CD4-positive, alpha-beta T cell treated with Interleukin-15 for 4 hours (primary cell): ENCODE measurements around the gene KRTAP9-9.
"Not testable (repeated sequence)": the region's sequence is repeated elsewhere in the genome, so short reads cannot be mapped to it uniquely, and the experiment has no call there.

Experiments
- DNase-seq: peaks from one replicate; pipeline ENCODE4 v3.0.0-alpha.2; 2020; ENCODE audit warnings: low spot score

KRTAP9-9 gene

GRCh38 chr17:41255381-41256290 is at the start of gene KRTAP9-9:
KRTAP9-9 (plus strand) TSS chr17:41255384.
- not testable (repeated sequence) for DNase-seq

GRCh38 chr17:41211845-41212466 is 43.2 kb upstream of the KRTAP9-9 start:
- DNase-seq: no peak

- DNase-seq: no peak
Observed at GRCh38 chr17:41212524-41213169, 42.5 kb upstream of the KRTAP9-9 start.

- no peak for DNase-seq
Observed at GRCh38 chr17:41215681-41216080, 39.5 kb upstream of the KRTAP9-9 start.

- no peak for DNase-seq
Observed at GRCh38 chr17:41223821-41224220, 31.4 kb upstream of the KRTAP9-9 start.

GRCh38 chr17:41226051-41226450 is 29.1 kb upstream of the KRTAP9-9 start:
- no peak for DNase-seq

- not testable (repeated sequence) for DNase-seq
Observed at GRCh38 chr17:41226598-41227095, 28.5 kb upstream of the KRTAP9-9 start, which contains the start of gene KRTAP9-2. KRTAP9-2 (plus strand) TSS chr17:41226648; CDS start chr17:41226655, 7 bp downstream.

GRCh38 chr17:41230094-41230493 is 25.1 kb upstream of the KRTAP9-9 start:
- DNase-seq: no peak

- DNase-seq: no peak
Observed at GRCh38 chr17:41231731-41232130, 23.5 kb upstream of the KRTAP9-9 start.

GRCh38 chr17:41232399-41233105 is 22.6 kb upstream of the KRTAP9-9 start, which contains the start of gene KRTAP9-3:
KRTAP9-3 (plus strand) TSS chr17:41232449; CDS start chr17:41232502, 53 bp downstream.
- not testable (repeated sequence) for DNase-seq

- not testable (repeated sequence) for DNase-seq
Observed at GRCh38 chr17:41237116-41237515, 18.1 kb upstream of the KRTAP9-9 start.

GRCh38 chr17:41237949-41238437 is 17.2 kb upstream of the KRTAP9-9 start, which contains the start of gene KRTAP9-8:
KRTAP9-8 (plus strand) TSS chr17:41237999; CDS start chr17:41238052, 53 bp downstream.
- DNase-seq: not testable (repeated sequence)

- DNase-seq: not testable (repeated sequence)
Observed at GRCh38 chr17:41246995-41247787, 8.0 kb upstream of the KRTAP9-9 start.

GRCh38 chr17:41249637-41250240 is 5.4 kb upstream of the KRTAP9-9 start, which contains the start of gene KRTAP9-4:
KRTAP9-4 (plus strand) TSS chr17:41249687; CDS start chr17:41249721, 34 bp downstream.
- DNase-seq: not testable (repeated sequence)

- no peak for DNase-seq
Observed at GRCh38 chr17:41251261-41251660, 3.9 kb upstream of the KRTAP9-9 start.

GRCh38 chr17:41254861-41255260 is 323 bp upstream of the KRTAP9-9 start:
- DNase-seq: no peak

GRCh38 chr17:41256291-41256685 is 1.1 kb downstream of the KRTAP9-9 start:
- no peak for DNase-seq

- DNase-seq: no peak
Observed at GRCh38 chr17:41258406-41258805, 3.2 kb downstream of the KRTAP9-9 start.

- no peak for DNase-seq
Observed at GRCh38 chr17:41263212-41263611, 8.0 kb downstream of the KRTAP9-9 start.

- DNase-seq: no peak
Observed at GRCh38 chr17:41264599-41264998, 9.4 kb downstream of the KRTAP9-9 start.
